SK-N-SH treated with all-trans-retinoic acid at 6 μM for 48 hours (cell line): ENCODE measurements around the gene PRMT5.
"Not testable (repeated sequence)": the region's sequence is repeated elsewhere in the genome, so short reads cannot be mapped to it uniquely, and the experiment has no call there.

Source experiments
- ATAC-seq: fragments of 200-7000 bp; cut with Tn5 transposase; 3 replicates; pipeline ENCODE4 v1.9.1; 2020; ENCODE audit warnings: mild to moderate bottlenecking, moderate library complexity
- ARNTL ChIP-seq: fragments of 450-650 bp; formaldehyde crosslinking; IDR thresholded peaks from 2 replicates; pipeline ENCODE4 v1.5.0; 2020; ENCODE audit warnings: low read depth, mild to moderate bottlenecking, moderate library complexity, borderline replicate concordance
- BACH2 ChIP-seq: fragments of 250-450 bp; sonication (Bioruptor Pico); IDR thresholded peaks from 2 replicates; pipeline ENCODE4 v1.9.0; 2021; ENCODE audit warnings: mild to moderate bottlenecking, borderline replicate concordance
- ESRRG ChIP-seq: fragments of 250-450 bp; sonication (Bioruptor Pico); IDR thresholded peaks from 2 replicates; pipeline ENCODE4 v1.6.1; 2021; ENCODE audit warnings: mild to moderate bottlenecking
- GLIS3 ChIP-seq: fragments of 250-450 bp; sonication (Bioruptor Pico); IDR thresholded peaks from 2 replicates; pipeline ENCODE4 v1.5.0; 2020; ENCODE audit warnings: mild to moderate bottlenecking, moderate library complexity
- ISL1 ChIP-seq: fragments of 250-450 bp; sonication (Bioruptor Pico); IDR thresholded peaks from 2 replicates; pipeline ENCODE4 v2.1.2; 2022; ENCODE audit warnings: mild to moderate bottlenecking, moderate library complexity
- OSR1 ChIP-seq: fragments of 250-450 bp; sonication (Bioruptor Pico); IDR thresholded peaks from 2 replicates; pipeline ENCODE4 v1.8.0; 2022; ENCODE audit warnings: moderate library complexity, mild to moderate bottlenecking, inconsistent platforms
- PPARA ChIP-seq: fragments of 250-450 bp; sonication (Bioruptor Pico); IDR thresholded peaks from 2 replicates; pipeline ENCODE4 v1.5.0; 2020; ENCODE audit warnings: mild to moderate bottlenecking, borderline replicate concordance
- SNAI2 ChIP-seq: fragments of 250-450 bp; sonication (Bioruptor Pico); IDR thresholded peaks from 2 replicates; pipeline ENCODE4 v1.5.0; 2020; ENCODE audit warnings: mild to moderate bottlenecking, moderate library complexity
- TCF4 ChIP-seq: fragments of 250-450 bp; sonication (Bioruptor Pico); IDR thresholded peaks from 2 replicates; pipeline ENCODE4 v1.8.0; 2021; ENCODE audit warnings: mild to moderate bottlenecking, moderate library complexity, borderline replicate concordance
- TOX ChIP-seq: fragments of 250-450 bp; sonication (Bioruptor Pico); IDR thresholded peaks from 2 replicates; pipeline ENCODE4 v1.8.0; 2021; ENCODE audit warnings: mild to moderate bottlenecking, moderate library complexity, borderline replicate concordance
- ZC3H10 ChIP-seq: fragments of 250-450 bp; sonication (Bioruptor Pico); IDR thresholded peaks from 2 replicates; pipeline ENCODE4 v1.5.1; 2021; ENCODE audit warnings: mild to moderate bottlenecking, moderate library complexity
- ZFP3 ChIP-seq: fragments of 250-450 bp; sonication (Bioruptor Pico); IDR thresholded peaks from 2 replicates; pipeline ENCODE4 v1.5.0; 2020; ENCODE audit warnings: mild to moderate bottlenecking, moderate library complexity
- ZNF565 ChIP-seq: fragments of 450-650 bp; formaldehyde crosslinking; conservative IDR thresholded peaks from 2 replicates; pipeline ENCODE4 v1.5.0; 2020; ENCODE audit warnings: low read depth, mild to moderate bottlenecking, moderate library complexity
- ZNF70 ChIP-seq: fragments of 450-650 bp; formaldehyde crosslinking; IDR thresholded peaks from 2 replicates; pipeline ENCODE4 v1.5.0; 2020; ENCODE audit warnings: mild to moderate bottlenecking, moderate library complexity
- TF ChIP-seq, protein P1 (sequence below): fragments of 250-450 bp; sonication (Bioruptor Pico); IDR thresholded peaks from 2 replicates; pipeline ENCODE4 v1.5.1; 2020; ENCODE audit warnings: low read depth, mild to moderate bottlenecking, moderate library complexity
- TF ChIP-seq, protein P2 (sequence below): fragments of 250-450 bp; sonication (Bioruptor Pico); IDR thresholded peaks from 2 replicates; pipeline ENCODE4 v1.8.0; 2020; ENCODE audit warnings: mild to moderate bottlenecking, moderate library complexity, borderline replicate concordance
- TF ChIP-seq, protein P3 (sequence below): fragments of 250-450 bp; sonication (Bioruptor Pico); IDR thresholded peaks from 2 replicates; pipeline ENCODE4 v1.5.1; 2021; ENCODE audit warnings: mild to moderate bottlenecking, moderate library complexity
- TF ChIP-seq, protein P4 (sequence below): fragments of 250-450 bp; sonication (Bioruptor Pico); IDR thresholded peaks from 2 replicates; pipeline ENCODE4 v1.8.0; 2021; ENCODE audit warnings: low read depth, mild to moderate bottlenecking, moderate library complexity, borderline replicate concordance
- TF ChIP-seq, protein P5 (sequence below): fragments of 250-450 bp; sonication (Bioruptor Pico); IDR thresholded peaks from 2 replicates; pipeline ENCODE4 v1.5.0; 2020; ENCODE audit warnings: mild to moderate bottlenecking, moderate library complexity

Gene PRMT5

DNA sequence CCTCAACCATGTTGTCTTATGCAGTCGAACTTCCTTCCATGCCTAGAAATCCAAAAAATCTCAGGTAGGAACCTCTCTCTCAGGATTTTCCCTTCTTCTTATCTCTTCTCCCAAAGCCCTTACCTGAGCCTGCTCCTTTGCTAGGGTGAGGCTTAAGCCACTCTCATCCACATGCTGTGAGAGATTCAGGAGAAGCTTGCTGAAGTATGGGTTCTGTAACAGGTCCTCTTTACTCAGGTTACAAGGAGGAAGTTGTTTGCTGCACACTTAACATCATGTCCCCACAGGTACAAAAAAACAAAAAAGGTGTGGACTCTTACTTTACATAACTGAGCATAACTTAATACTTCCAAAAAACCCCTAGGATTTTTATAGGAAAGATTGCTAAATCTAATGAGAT is 23.2 kb upstream of the PRMT5 start:
- ATAC-seq = no peak
- no peak for TF ChIP-seq ESRRG
- TF ChIP-seq ARNTL (CRISPR knock-in tag) = no peak
- TF ChIP-seq ZC3H10 (CRISPR knock-in tag) = no peak
- TF ChIP-seq, all 23 proteins: peak for 0

DNA sequence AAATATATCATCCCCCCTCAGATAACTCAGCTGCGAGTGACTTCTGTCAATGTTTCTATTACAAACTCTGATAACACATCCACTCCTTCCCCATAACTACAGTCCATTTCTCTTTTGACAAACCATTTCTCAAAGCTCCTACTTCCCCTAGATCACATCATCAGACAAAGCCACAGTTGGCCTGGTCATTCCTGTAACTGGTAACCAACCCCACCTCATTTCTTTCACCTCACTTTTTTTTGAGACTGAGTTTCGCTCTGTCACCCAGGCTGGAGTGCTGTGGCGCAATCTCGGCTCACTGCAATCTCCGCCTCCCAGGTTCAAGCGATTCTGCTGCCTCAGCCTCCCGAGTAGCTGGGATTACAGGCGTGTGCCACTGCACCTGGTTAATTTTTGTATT is 22.6 kb upstream of the PRMT5 start:
- ATAC-seq = not testable (repeated sequence)

DNA sequence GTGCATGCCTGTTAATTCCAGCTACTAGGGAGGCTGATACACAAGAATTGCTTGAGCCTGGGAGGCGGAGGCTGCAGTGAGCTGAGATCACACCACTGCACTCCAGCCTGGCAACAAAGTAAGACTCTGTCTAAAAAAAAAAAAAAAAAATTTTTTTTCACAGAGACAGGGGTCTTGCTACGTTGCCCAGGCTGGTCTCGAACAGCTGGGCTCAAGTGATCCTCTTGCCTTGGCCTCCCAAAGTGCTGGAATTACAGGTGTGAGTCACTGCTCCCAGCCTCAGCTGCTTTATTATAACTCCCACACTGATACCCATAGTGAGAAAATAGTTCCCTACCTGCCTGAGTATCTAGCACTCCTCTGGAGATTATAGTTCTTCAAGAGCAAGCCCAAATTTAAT is 16.5 kb upstream of the PRMT5 start:
- ATAC-seq = no peak
- no peak for TF ChIP-seq TOX (CRISPR knock-in tag)
- TF ChIP-seq, protein P1, sequence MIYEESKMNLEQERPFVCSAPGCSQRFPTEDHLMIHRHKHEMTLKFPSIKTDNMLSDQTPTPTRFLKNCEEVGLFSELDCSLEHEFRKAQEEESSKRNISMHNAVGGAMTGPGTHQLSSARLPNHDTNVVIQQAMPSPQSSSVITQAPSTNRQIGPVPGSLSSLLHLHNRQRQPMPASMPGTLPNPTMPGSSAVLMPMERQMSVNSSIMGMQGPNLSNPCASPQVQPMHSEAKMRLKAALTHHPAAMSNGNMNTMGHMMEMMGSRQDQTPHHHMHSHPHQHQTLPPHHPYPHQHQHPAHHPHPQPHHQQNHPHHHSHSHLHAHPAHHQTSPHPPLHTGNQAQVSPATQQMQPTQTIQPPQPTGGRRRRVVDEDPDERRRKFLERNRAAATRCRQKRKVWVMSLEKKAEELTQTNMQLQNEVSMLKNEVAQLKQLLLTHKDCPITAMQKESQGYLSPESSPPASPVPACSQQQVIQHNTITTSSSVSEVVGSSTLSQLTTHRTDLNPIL (CRISPR knock-in tag) = no peak
- TF ChIP-seq ZNF70 (CRISPR knock-in tag) = no peak
- TF ChIP-seq GLIS3 (CRISPR knock-in tag) = no peak
- TF ChIP-seq, protein P2, sequence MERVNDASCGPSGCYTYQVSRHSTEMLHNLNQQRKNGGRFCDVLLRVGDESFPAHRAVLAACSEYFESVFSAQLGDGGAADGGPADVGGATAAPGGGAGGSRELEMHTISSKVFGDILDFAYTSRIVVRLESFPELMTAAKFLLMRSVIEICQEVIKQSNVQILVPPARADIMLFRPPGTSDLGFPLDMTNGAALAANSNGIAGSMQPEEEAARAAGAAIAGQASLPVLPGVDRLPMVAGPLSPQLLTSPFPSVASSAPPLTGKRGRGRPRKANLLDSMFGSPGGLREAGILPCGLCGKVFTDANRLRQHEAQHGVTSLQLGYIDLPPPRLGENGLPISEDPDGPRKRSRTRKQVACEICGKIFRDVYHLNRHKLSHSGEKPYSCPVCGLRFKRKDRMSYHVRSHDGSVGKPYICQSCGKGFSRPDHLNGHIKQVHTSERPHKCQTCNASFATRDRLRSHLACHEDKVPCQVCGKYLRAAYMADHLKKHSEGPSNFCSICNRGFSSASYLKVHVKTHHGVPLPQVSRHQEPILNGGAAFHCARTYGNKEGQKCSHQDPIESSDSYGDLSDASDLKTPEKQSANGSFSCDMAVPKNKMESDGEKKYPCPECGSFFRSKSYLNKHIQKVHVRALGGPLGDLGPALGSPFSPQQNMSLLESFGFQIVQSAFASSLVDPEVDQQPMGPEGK (CRISPR knock-in tag) = no peak
- TF ChIP-seq BACH2 (CRISPR knock-in tag) = no peak
- TF ChIP-seq ZNF565 = no peak
- TF ChIP-seq ARNTL (CRISPR knock-in tag) = no peak
- TF ChIP-seq OSR1 (CRISPR knock-in tag) = no peak
- no peak for TF ChIP-seq ZC3H10 (CRISPR knock-in tag)
- no peak for TF ChIP-seq ESRRG
- no peak for TF ChIP-seq SNAI2 (CRISPR knock-in tag)
- TF ChIP-seq, protein P3, sequence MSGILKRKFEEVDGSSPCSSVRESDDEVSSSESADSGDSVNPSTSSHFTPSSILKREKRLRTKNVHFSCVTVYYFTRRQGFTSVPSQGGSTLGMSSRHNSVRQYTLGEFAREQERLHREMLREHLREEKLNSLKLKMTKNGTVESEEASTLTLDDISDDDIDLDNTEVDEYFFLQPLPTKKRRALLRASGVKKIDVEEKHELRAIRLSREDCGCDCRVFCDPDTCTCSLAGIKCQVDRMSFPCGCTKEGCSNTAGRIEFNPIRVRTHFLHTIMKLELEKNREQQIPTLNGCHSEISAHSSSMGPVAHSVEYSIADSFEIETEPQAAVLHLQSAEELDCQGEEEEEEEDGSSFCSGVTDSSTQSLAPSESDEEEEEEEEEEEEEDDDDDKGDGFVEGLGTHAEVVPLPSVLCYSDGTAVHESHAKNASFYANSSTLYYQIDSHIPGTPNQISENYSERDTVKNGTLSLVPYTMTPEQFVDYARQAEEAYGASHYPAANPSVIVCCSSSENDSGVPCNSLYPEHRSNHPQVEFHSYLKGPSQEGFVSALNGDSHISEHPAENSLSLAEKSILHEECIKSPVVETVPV (CRISPR knock-in tag) = no peak

DNA sequence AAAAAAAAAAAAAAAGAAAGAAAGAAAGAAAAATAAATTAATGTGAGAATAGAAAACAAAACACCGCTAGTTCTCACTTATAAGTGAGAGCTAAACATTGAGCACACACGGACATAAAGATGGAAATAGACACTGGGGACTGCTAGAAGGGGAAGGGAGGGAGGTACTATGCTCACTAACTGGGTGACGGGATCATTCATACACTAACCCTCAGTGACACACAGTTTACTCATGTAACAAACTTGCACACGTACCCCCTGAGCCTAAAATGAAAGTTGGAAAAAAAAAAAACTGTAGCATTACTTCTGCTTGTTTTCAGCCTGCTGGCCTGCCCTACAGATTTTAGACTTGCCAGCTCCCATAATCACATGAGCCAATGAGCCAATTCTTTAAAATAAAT is 10.5 kb upstream of the PRMT5 start:
- peak; percentile 19; the same call in 1 of the 3 replicates for ATAC-seq
- no peak for TF ChIP-seq ISL1 (CRISPR knock-in tag)

DNA sequence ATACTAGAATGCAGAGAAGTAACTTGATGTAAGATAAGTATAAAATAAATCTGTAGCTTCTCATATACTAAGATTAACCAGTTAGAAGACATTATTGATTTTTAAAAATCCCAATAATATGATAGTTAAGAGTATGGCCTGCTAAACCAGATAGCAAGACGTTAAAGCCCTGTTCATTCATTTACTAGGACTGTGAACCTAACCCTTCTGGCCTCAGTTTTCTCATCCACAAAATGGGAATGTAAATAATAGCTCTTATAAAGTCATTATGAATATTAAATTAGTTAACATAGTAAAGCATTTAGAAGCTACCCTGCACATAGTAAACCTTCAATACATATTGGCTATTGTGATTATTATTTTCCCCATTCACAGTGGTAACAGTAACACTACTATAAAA is 6.0 kb upstream of the PRMT5 start:
- no peak for ATAC-seq
- no peak for TF ChIP-seq TOX (CRISPR knock-in tag)

DNA sequence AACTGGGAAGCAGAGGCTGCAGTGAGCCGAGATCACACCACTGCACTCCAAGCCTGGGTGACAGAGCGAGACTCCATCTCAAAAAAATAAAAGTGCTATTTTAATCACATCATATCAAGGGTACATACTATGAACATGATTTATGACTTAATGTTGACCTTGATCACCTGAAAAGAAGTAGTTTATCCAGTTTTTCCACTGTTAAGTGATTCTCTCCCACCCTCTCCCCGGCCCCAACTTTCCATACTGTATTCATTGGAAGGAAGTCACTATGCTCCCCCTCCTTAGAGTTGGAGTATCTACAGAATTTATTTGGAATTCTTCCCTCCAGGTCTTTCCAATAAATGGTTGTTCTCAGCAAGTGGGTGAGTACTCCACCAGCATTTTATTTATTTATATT is 3.0 kb upstream of the PRMT5 start:
- TF ChIP-seq TCF4 (CRISPR knock-in tag) = no peak
- TF ChIP-seq PPARA = no peak
- no peak for TF ChIP-seq ZNF565
- no peak for TF ChIP-seq ZNF70 (CRISPR knock-in tag)
- TF ChIP-seq, protein P4, sequence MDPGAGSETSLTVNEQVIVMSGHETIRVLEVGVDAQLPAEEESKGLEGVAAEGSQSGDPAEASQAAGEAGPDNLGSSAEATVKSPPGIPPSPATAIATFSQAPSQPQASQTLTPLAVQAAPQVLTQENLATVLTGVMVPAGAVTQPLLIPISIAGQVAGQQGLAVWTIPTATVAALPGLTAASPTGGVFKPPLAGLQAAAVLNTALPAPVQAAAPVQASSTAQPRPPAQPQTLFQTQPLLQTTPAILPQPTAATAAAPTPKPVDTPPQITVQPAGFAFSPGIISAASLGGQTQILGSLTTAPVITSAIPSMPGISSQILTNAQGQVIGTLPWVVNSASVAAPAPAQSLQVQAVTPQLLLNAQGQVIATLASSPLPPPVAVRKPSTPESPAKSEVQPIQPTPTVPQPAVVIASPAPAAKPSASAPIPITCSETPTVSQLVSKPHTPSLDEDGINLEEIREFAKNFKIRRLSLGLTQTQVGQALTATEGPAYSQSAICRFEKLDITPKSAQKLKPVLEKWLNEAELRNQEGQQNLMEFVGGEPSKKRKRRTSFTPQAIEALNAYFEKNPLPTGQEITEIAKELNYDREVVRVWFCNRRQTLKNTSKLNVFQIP = no peak
- no peak for TF ChIP-seq ESRRG
- no peak for ATAC-seq

DNA sequence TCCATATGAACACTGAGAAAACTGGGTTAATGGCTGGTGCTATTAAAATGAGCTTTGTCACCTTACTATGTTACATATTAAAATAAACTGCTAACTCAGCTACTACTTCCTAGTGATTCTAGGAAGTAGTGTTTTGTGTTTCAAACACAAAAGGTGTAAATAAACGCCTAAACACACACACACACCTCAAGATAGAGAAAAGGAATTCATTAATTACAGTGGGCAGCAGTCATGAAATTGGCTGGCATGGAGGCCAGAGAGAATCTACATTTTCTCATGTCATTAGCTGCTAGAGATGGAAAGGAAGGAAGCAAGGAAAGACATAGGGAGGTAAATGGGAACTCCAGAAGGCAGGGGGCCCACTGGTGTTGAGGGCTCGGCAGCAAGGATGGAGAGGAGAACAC is 787 bp upstream of the PRMT5 start:
- ATAC-seq = no peak
- TF ChIP-seq, protein P2 (CRISPR knock-in tag) = no peak
- TF ChIP-seq ZFP3 (no peak), BACH2 (CRISPR knock-in tag) (no peak), TOX (CRISPR knock-in tag) (no peak), ZNF565 (no peak), ZC3H10 (CRISPR knock-in tag) (no peak), ZNF70 (CRISPR knock-in tag) (no peak)
- TF ChIP-seq, protein P1 (CRISPR knock-in tag) = no peak
- TF ChIP-seq, protein P5, sequence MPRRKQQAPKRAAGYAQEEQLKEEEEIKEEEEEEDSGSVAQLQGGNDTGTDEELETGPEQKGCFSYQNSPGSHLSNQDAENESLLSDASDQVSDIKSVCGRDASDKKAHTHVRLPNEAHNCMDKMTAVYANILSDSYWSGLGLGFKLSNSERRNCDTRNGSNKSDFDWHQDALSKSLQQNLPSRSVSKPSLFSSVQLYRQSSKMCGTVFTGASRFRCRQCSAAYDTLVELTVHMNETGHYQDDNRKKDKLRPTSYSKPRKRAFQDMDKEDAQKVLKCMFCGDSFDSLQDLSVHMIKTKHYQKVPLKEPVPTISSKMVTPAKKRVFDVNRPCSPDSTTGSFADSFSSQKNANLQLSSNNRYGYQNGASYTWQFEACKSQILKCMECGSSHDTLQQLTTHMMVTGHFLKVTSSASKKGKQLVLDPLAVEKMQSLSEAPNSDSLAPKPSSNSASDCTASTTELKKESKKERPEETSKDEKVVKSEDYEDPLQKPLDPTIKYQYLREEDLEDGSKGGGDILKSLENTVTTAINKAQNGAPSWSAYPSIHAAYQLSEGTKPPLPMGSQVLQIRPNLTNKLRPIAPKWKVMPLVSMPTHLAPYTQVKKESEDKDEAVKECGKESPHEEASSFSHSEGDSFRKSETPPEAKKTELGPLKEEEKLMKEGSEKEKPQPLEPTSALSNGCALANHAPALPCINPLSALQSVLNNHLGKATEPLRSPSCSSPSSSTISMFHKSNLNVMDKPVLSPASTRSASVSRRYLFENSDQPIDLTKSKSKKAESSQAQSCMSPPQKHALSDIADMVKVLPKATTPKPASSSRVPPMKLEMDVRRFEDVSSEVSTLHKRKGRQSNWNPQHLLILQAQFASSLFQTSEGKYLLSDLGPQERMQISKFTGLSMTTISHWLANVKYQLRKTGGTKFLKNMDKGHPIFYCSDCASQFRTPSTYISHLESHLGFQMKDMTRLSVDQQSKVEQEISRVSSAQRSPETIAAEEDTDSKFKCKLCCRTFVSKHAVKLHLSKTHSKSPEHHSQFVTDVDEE (CRISPR knock-in tag) = no peak
